Activated T-cell treated with anti-CD3 and anti-CD28 coated beads for 4 hours (primary cell): ENCODE data around the gene UBE2I.
"Not testable (repeated sequence)": the region's sequence is repeated elsewhere in the genome, so short reads cannot be mapped to it uniquely, and the experiment has no call there.

ENCODE experiments used
- DNase-seq: peaks from one replicate; pipeline ENCODE4 v3.0.0-alpha.2; 2020

The UBE2I gene

GRCh38 chr16:1314399-1315068 is 5.1 kb downstream of the UBE2I start:
- DNase-seq = no peak

- no peak for DNase-seq
These were observed 5.9 kb downstream of the UBE2I start for GRCh38 chr16:1315081-1316032.

GRCh38 chr16:1316033-1316405 is 6.6 kb downstream of the UBE2I start:
- no peak for DNase-seq

GRCh38 chr16:1317479-1318267 is 8.2 kb downstream of the UBE2I start:
- no peak for DNase-seq

GRCh38 chr16:1318268-1318545 is 8.8 kb downstream of the UBE2I start:
- DNase-seq = no peak

GRCh38 chr16:1319041-1319440 is 9.6 kb downstream of the UBE2I start:
- DNase-seq = no peak

- DNase-seq = no peak
These were observed 10.7 kb downstream of the UBE2I start for GRCh38 chr16:1320097-1320496.

- no peak for DNase-seq
These were observed 11.3 kb downstream of the UBE2I start for GRCh38 chr16:1320658-1321240.

GRCh38 chr16:1322407-1322806 is 13.0 kb downstream of the UBE2I start:
- no peak for DNase-seq

- no peak for DNase-seq
These were observed 14.1 kb downstream of the UBE2I start for GRCh38 chr16:1323296-1324239.

- DNase-seq = no peak
These were observed 14.9 kb downstream of the UBE2I start for GRCh38 chr16:1324286-1324826.

- no peak for DNase-seq
These were observed 15.8 kb downstream of the UBE2I start for GRCh38 chr16:1325261-1325660.

GRCh38 chr16:1325673-1326371 is 16.4 kb downstream of the UBE2I start:
- DNase-seq = no peak

- DNase-seq = no peak
These were observed 17.0 kb downstream of the UBE2I start for GRCh38 chr16:1326391-1326790.

GRCh38 chr16:1326946-1327618 is 17.6 kb downstream of the UBE2I start:
- no peak for DNase-seq

GRCh38 chr16:1327619-1327947 is 18.1 kb downstream of the UBE2I start:
- no peak for DNase-seq

- DNase-seq = not testable (repeated sequence)
These were observed 18.7 kb downstream of the UBE2I start for GRCh38 chr16:1328136-1328535.

- DNase-seq = not testable (repeated sequence)
These were observed 19.5 kb downstream of the UBE2I start for GRCh38 chr16:1328961-1329360.

- DNase-seq = no peak
These were observed 21.0 kb downstream of the UBE2I start for GRCh38 chr16:1330260-1330914.
